HepG2 (cell line): ENCODE data around the gene MUC6. TPM values are rescaled to one million over a fixed set of nuclear protein-coding genes. Genes with fewer than 3 reads are reported as not detected.

Experiments
- ISL2 ChIP-seq: sonication (generic); formaldehyde crosslinking; IDR thresholded peaks from 2 replicates; pipeline ENCODE4 v1.5.0; 2020; ENCODE audit warnings: missing genetic modification reagents
- KDM4B ChIP-seq: sonication (generic); formaldehyde crosslinking; IDR thresholded peaks from 2 replicates; pipeline ENCODE4 v1.4.0; 2020; ENCODE audit warnings: missing genetic modification reagents
- LBX2 ChIP-seq: sonication (generic); formaldehyde crosslinking; IDR thresholded peaks from 2 replicates; pipeline ENCODE4 v1.5.0; 2020; ENCODE audit warnings: missing genetic modification reagents, mild to moderate bottlenecking, borderline replicate concordance
- NR2F6 ChIP-seq, 2 experiments: IDR thresholded peaks; 2 replicates each; pipeline ENCODE4 v1.6.1; 2016; ENCODE audit warnings: antibody characterized with exemption in 1 of 2, mild to moderate bottlenecking in 1 of 2
- SOX6 ChIP-seq, 2 experiments: fragments of 450-650 bp in 1 of 2; sonication (generic) in 1 of 2; formaldehyde crosslinking in 1 of 2; IDR thresholded peaks; 2 replicates each; pipeline versions ENCODE4 v1.4.0 to v1.6.1; 2017 to 2020; ENCODE audit warnings: antibody characterized with exemption in 1 of 2, mild to moderate bottlenecking in 1 of 2, missing genetic modification reagents in 1 of 2
- YY1 ChIP-seq: IDR thresholded peaks from 2 replicates; pipeline ENCODE4 v1.6.1; 2011; ENCODE audit warnings: low read length, low read depth, moderate library complexity, mild to moderate bottlenecking; ENCODE audit not compliant: insufficient read depth, insufficient replicate concordance
- ZNF124 ChIP-seq: sonication (generic); formaldehyde crosslinking; IDR thresholded peaks from 2 replicates; pipeline ENCODE4 v1.4.0; 2020; ENCODE audit warnings: missing genetic modification reagents
- polyA plus RNA-seq, 8 experiments: library from polyadenylated mRNA; depleted of rRNA in 3 of 8; stranded (reverse) in 7 of 8; unstranded in 1 of 8; fragments of >200 nt; fragmentation: Illumina TruSeq in 4 of 8; extraction: Trizol in 4 of 8; gene quantifications; 2 replicates each; pipeline versions ENCODE4 v1.2.1 to v1.2.3, GENCODE V29; 2011 to 2016; ENCODE audit warnings: low read depth in 4 of 8, missing spikeins in 1 of 8, mixed read lengths in 1 of 8; ENCODE audit not compliant: insufficient read depth in 1 of 8
- total RNA-seq, 5 experiments: library from RNA; depleted of rRNA; stranded (reverse); fragments of >200 nt; fragmentation: Illumina TruSeq; extraction: Trizol; gene quantifications; 2 replicates each; pipeline ENCODE4 v1.2.3, GENCODE V29; 2016; ENCODE audit warnings: low read depth in 1 of 5
- TF ChIP-seq, protein P1 (sequence below): IDR thresholded peaks from 2 replicates; pipeline ENCODE4 v1.6.1; 2016; ENCODE audit warnings: low read depth, missing genetic modification reagents, missing compliant biosample characterization
- TF ChIP-seq, protein P2 (sequence below): IDR thresholded peaks from 2 replicates; pipeline ENCODE4 v1.6.1; 2016; ENCODE audit warnings: mild to moderate bottlenecking
- TF ChIP-seq, protein P3 (sequence below): sonication (generic); formaldehyde crosslinking; IDR thresholded peaks from 2 replicates; pipeline ENCODE4 v1.4.0; 2020; ENCODE audit warnings: mild to moderate bottlenecking, missing genetic modification reagents, borderline replicate concordance
- TF ChIP-seq, protein P4 (sequence below): IDR thresholded peaks from 2 replicates; pipeline ENCODE4 v1.4.0; 2020; ENCODE audit warnings: mild to moderate bottlenecking, missing genetic modification reagents

Gene MUC6
- total and polyA plus RNA-seq, 2 of the 13 experiments (the other 11 are each of a cell fraction or from before 2014, with no cell fraction given) = not detected

- TF ChIP-seq, protein P1, sequence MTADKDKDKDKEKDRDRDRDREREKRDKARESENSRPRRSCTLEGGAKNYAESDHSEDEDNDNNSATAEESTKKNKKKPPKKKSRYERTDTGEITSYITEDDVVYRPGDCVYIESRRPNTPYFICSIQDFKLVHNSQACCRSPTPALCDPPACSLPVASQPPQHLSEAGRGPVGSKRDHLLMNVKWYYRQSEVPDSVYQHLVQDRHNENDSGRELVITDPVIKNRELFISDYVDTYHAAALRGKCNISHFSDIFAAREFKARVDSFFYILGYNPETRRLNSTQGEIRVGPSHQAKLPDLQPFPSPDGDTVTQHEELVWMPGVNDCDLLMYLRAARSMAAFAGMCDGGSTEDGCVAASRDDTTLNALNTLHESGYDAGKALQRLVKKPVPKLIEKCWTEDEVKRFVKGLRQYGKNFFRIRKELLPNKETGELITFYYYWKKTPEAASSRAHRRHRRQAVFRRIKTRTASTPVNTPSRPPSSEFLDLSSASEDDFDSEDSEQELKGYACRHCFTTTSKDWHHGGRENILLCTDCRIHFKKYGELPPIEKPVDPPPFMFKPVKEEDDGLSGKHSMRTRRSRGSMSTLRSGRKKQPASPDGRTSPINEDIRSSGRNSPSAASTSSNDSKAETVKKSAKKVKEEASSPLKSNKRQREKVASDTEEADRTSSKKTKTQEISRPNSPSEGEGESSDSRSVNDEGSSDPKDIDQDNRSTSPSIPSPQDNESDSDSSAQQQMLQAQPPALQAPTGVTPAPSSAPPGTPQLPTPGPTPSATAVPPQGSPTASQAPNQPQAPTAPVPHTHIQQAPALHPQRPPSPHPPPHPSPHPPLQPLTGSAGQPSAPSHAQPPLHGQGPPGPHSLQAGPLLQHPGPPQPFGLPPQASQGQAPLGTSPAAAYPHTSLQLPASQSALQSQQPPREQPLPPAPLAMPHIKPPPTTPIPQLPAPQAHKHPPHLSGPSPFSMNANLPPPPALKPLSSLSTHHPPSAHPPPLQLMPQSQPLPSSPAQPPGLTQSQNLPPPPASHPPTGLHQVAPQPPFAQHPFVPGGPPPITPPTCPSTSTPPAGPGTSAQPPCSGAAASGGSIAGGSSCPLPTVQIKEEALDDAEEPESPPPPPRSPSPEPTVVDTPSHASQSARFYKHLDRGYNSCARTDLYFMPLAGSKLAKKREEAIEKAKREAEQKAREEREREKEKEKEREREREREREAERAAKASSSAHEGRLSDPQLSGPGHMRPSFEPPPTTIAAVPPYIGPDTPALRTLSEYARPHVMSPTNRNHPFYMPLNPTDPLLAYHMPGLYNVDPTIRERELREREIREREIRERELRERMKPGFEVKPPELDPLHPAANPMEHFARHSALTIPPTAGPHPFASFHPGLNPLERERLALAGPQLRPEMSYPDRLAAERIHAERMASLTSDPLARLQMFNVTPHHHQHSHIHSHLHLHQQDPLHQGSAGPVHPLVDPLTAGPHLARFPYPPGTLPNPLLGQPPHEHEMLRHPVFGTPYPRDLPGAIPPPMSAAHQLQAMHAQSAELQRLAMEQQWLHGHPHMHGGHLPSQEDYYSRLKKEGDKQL (CRISPR knock-in tag) = 0 out of 2 replicates have a peak, but pooled peaks have one; percentile 60
- TF ChIP-seq, protein P2, sequence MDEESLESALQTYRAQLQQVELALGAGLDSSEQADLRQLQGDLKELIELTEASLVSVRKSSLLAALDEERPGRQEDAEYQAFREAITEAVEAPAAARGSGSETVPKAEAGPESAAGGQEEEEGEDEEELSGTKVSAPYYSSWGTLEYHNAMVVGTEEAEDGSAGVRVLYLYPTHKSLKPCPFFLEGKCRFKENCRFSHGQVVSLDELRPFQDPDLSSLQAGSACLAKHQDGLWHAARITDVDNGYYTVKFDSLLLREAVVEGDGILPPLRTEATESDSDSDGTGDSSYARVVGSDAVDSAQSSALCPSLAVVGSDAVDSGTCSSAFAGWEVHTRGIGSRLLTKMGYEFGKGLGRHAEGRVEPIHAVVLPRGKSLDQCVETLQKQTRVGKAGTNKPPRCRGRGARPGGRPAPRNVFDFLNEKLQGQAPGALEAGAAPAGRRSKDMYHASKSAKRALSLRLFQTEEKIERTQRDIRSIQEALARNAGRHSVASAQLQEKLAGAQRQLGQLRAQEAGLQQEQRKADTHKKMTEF = 0 out of 2 replicates have a peak, but pooled peaks have one; percentile 35
- TF ChIP-seq LBX2 (no peak), ZNF124 (CRISPR knock-in tag) (no peak), YY1 (no peak), ISL2 (CRISPR knock-in tag) (peak; percentile 65; the same call in 1 of the 2 replicates), NR2F6 (IDR thresholded peaks at IDR 0.05) (0 out of 2 replicates have a peak, but pooled peaks have one; percentile 20), NR2F6 (CRISPR knock-in tag; IDR thresholded peaks at IDR 0.05) (no peak), SOX6 (IDR thresholded peaks at IDR 0.05) (no peak), SOX6 (CRISPR knock-in tag; IDR thresholded peaks at IDR 0.05) (peak; percentile 50), KDM4B (CRISPR knock-in tag) (no peak)
- TF ChIP-seq, protein P3, sequence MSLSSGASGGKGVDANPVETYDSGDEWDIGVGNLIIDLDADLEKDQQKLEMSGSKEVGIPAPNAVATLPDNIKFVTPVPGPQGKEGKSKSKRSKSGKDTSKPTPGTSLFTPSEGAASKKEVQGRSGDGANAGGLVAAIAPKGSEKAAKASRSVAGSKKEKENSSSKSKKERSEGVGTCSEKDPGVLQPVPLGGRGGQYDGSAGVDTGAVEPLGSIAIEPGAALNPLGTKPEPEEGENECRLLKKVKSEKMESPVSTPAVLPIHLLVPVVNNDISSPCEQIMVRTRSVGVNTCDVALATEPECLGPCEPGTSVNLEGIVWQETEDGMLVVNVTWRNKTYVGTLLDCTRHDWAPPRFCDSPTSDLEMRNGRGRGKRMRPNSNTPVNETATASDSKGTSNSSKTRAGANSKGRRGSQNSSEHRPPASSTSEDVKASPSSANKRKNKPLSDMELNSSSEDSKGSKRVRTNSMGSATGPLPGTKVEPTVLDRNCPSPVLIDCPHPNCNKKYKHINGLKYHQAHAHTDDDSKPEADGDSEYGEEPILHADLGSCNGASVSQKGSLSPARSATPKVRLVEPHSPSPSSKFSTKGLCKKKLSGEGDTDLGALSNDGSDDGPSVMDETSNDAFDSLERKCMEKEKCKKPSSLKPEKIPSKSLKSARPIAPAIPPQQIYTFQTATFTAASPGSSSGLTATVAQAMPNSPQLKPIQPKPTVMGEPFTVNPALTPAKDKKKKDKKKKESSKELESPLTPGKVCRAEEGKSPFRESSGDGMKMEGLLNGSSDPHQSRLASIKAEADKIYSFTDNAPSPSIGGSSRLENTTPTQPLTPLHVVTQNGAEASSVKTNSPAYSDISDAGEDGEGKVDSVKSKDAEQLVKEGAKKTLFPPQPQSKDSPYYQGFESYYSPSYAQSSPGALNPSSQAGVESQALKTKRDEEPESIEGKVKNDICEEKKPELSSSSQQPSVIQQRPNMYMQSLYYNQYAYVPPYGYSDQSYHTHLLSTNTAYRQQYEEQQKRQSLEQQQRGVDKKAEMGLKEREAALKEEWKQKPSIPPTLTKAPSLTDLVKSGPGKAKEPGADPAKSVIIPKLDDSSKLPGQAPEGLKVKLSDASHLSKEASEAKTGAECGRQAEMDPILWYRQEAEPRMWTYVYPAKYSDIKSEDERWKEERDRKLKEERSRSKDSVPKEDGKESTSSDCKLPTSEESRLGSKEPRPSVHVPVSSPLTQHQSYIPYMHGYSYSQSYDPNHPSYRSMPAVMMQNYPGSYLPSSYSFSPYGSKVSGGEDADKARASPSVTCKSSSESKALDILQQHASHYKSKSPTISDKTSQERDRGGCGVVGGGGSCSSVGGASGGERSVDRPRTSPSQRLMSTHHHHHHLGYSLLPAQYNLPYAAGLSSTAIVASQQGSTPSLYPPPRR = peak; percentile 73
- TF ChIP-seq, protein P4, sequence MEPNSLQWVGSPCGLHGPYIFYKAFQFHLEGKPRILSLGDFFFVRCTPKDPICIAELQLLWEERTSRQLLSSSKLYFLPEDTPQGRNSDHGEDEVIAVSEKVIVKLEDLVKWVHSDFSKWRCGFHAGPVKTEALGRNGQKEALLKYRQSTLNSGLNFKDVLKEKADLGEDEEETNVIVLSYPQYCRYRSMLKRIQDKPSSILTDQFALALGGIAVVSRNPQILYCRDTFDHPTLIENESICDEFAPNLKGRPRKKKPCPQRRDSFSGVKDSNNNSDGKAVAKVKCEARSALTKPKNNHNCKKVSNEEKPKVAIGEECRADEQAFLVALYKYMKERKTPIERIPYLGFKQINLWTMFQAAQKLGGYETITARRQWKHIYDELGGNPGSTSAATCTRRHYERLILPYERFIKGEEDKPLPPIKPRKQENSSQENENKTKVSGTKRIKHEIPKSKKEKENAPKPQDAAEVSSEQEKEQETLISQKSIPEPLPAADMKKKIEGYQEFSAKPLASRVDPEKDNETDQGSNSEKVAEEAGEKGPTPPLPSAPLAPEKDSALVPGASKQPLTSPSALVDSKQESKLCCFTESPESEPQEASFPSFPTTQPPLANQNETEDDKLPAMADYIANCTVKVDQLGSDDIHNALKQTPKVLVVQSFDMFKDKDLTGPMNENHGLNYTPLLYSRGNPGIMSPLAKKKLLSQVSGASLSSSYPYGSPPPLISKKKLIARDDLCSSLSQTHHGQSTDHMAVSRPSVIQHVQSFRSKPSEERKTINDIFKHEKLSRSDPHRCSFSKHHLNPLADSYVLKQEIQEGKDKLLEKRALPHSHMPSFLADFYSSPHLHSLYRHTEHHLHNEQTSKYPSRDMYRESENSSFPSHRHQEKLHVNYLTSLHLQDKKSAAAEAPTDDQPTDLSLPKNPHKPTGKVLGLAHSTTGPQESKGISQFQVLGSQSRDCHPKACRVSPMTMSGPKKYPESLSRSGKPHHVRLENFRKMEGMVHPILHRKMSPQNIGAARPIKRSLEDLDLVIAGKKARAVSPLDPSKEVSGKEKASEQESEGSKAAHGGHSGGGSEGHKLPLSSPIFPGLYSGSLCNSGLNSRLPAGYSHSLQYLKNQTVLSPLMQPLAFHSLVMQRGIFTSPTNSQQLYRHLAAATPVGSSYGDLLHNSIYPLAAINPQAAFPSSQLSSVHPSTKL (CRISPR knock-in tag) = peak; percentile 66; the same call in 1 of the 2 replicates
These were observed 31.4 kb upstream of the MUC6 start (continued) for GRCh38 chr11:1067812-1068496.
